ENCODE data around the gene TMEM87A. TPM values are rescaled to one million over a fixed set of nuclear protein-coding genes. Genes with fewer than 3 reads are reported as not detected.

Gene TMEM87A
- total and polyA plus RNA-seq, 2 of the 8 experiments (the other 6 are each of a cell fraction or from before 2014, with no cell fraction given) = 15.2 to 33.1 TPM

- no peak for TF ChIP-seq SP2 (IDR thresholded peaks at IDR 0.05; ENCODE audit: low read length)
- peak; percentile 66 for TF ChIP-seq MAX (IDR thresholded peaks at IDR 0.05)
- TF ChIP-seq SRF (IDR thresholded peaks at IDR 0.05; ENCODE audit: low read depth, low read length) = no peak
- no peak; a peak in 1 of 4 replicates for TF ChIP-seq HDAC2 (IDR thresholded peaks at IDR 0.05; ENCODE audit: borderline replicate concordance in 1 of 2, low read depth in 2 of 2, low read length in 2 of 2)
- TF ChIP-seq BACH1 (IDR thresholded peaks at IDR 0.05; ENCODE audit: low read length) = no peak
- TF ChIP-seq YY1 (IDR thresholded peaks at IDR 0.05; ENCODE audit: low read depth, low read length) = peak; percentile 96
- TF ChIP-seq FOSL1 (IDR thresholded peaks at IDR 0.05; ENCODE audit: insufficient read depth, low read depth, low read length) = no peak
- TF ChIP-seq SP1 (IDR thresholded peaks at IDR 0.05; ENCODE audit: low read depth, low read length) = no peak
- TF ChIP-seq EZH2 (IDR thresholded peaks at IDR 0.05; ENCODE audit: low read depth, low read length, severe bottlenecking) = no peak
- no peak for TF ChIP-seq RNF2 (IDR thresholded peaks at IDR 0.05; ENCODE audit: borderline replicate concordance, low read depth, low read length, missing control alignments, poor library complexity, severe bottlenecking)
- no peak for TF ChIP-seq RBBP5 (IDR thresholded peaks at IDR 0.05; ENCODE audit: borderline replicate concordance, low read depth, low read length)
- TF ChIP-seq EP300 (IDR thresholded peaks at IDR 0.05; ENCODE audit: borderline replicate concordance in 1 of 2, low read depth in 2 of 2, low read length in 2 of 2) = 0 out of 3 replicates have a peak, but pooled peaks of 1 of the 2 experiments have one; percentile 2
- TF ChIP-seq POLR2A (IDR thresholded peaks at IDR 0.05; ENCODE audit: control extremely low read depth in 1 of 2, low read depth in 2 of 2, low read length in 2 of 2) = peak; percentile 97 to 99
- peak; percentile 69 for TF ChIP-seq TAF7 (optimal IDR thresholded peaks at IDR 0.05; ENCODE audit: borderline replicate concordance, low read depth, low read length)
- no peak for TF ChIP-seq ZNF274 (IDR thresholded peaks at IDR 0.05; ENCODE audit: borderline replicate concordance, extremely low read depth, low read length)
- TF ChIP-seq E2F6 (IDR thresholded peaks at IDR 0.05) = peak; percentile 58
- TF ChIP-seq MAFK (IDR thresholded peaks at IDR 0.05; ENCODE audit: low read depth, low read length) = no peak
- TF ChIP-seq NANOG (IDR thresholded peaks at IDR 0.05; ENCODE audit: insufficient read depth, low read depth, low read length, poor library complexity, severe bottlenecking) = no peak
- no peak for TF ChIP-seq RFX5 (IDR thresholded peaks at IDR 0.05; ENCODE audit: borderline replicate concordance, low read depth, low read length)
- TF ChIP-seq POLR2AphosphoS5 (IDR thresholded peaks at IDR 0.05; ENCODE audit: low read depth, low read length) = peak; percentile 98
- no peak for TF ChIP-seq CTBP2 (IDR thresholded peaks at IDR 0.05; ENCODE audit: borderline replicate concordance, insufficient read depth, insufficient read length, low read length)
Measured at GRCh38 chr15:42272939-42273899, at the start of gene TMEM87A, which contains the start of gene GANC (continued).
